GM12878 (cell line): ENCODE data around the gene KCNN1. TPM values are rescaled to one million over a fixed set of nuclear protein-coding genes. Genes with fewer than 3 reads are reported as not detected.

Source experiments
- CREB1 ChIP-seq: IDR thresholded peaks from 2 replicates; pipeline ENCODE4 v1.6.1; 2012; ENCODE audit warnings: low read depth, mild to moderate bottlenecking, inconsistent platforms
- E2F8 ChIP-seq: fragments of 450-650 bp; IDR thresholded peaks from 2 replicates; pipeline ENCODE4 v1.6.1; 2018; ENCODE audit warnings: mild to moderate bottlenecking, low read depth, moderate library complexity; ENCODE audit not compliant: partially characterized antibody
- EGR1 ChIP-seq, 2 experiments: IDR thresholded peaks; 1 replicate in 1 of 2; 2 replicates in 1 of 2; pipeline ENCODE4 v1.6.1; 2011 to 2012; ENCODE audit warnings: low read depth in 2 of 2, low read length in 2 of 2, borderline replicate concordance in 1 of 2, mild to moderate bottlenecking in 1 of 2, moderate library complexity in 1 of 2
- FOXK2 ChIP-seq: fragments of 450-650 bp; IDR thresholded peaks from 2 replicates; pipeline ENCODE4 v1.6.1; 2017; ENCODE audit warnings: mild to moderate bottlenecking, moderate library complexity
- HDAC6 ChIP-seq: fragments of 200-600 bp; sonication (generic); IDR thresholded peaks from one replicate; pipeline ENCODE4 v1.8.0; 2017; ENCODE audit warnings: antibody characterized with exemption; ENCODE audit not compliant: unreplicated experiment
- PML ChIP-seq: IDR thresholded peaks from 2 replicates; pipeline ENCODE4 v1.6.1; 2012; ENCODE audit warnings: low read length, inconsistent platforms
- TCF3 ChIP-seq: IDR thresholded peaks from 2 replicates; pipeline ENCODE4 v1.6.1; 2012; ENCODE audit warnings: low read depth, mild to moderate bottlenecking, low read length, borderline replicate concordance; ENCODE audit not compliant: insufficient read depth
- USF1 ChIP-seq: IDR thresholded peaks from 2 replicates; pipeline ENCODE4 v1.6.1; 2011; ENCODE audit warnings: borderline replicate concordance, low read depth, mild to moderate bottlenecking, moderate library complexity, mixed read lengths, low read length; ENCODE audit not compliant: insufficient read depth; ENCODE audit errors: extremely low read length
- ZBTB40 ChIP-seq: fragments of 450-650 bp; IDR thresholded peaks from 2 replicates; pipeline ENCODE4 v1.6.1; 2016; ENCODE audit warnings: mild to moderate bottlenecking, moderate library complexity, borderline replicate concordance
- polyA plus RNA-seq, 11 experiments: library from polyadenylated mRNA; depleted of rRNA in 4 of 11; unstranded in 6 of 11; stranded (reverse) in 5 of 11; fragments of >200 nt; fragmentation: Nextera tagmentation in 4 of 11; fragmentation: Illumina TruSeq in 1 of 11; extraction: Ambion mirVana in 4 of 11; extraction: Trizol in 1 of 11; gene quantifications; 1 replicate in 1 of 11; 2 replicates in 10 of 11; pipeline versions ENCODE4 v1.2.1 to v1.2.3, GENCODE V29; 2011 to 2016; ENCODE audit warnings: inconsistent platforms in 2 of 11, missing spikeins in 2 of 11, low read depth in 1 of 11
- total RNA-seq, 4 experiments: library from RNA; depleted of rRNA in 3 of 4; stranded (reverse); fragments of >200 nt in 3 of 4; fragmentation: Illumina TruSeq in 1 of 4; extraction: Trizol in 1 of 4; gene quantifications; 2 replicates each; pipeline versions ENCODE4 v1.2.1 to v1.2.3, GENCODE V29; 2013 to 2021
- TF ChIP-seq, protein P1 (sequence below): fragments of 450-650 bp; IDR thresholded peaks from 2 replicates; pipeline ENCODE4 v1.6.1; 2014; ENCODE audit warnings: mild to moderate bottlenecking
- TF ChIP-seq, protein P2 (sequence below): fragments of 450-650 bp; IDR thresholded peaks from 2 replicates; pipeline ENCODE4 v1.6.1; 2018; ENCODE audit warnings: borderline replicate concordance, mild to moderate bottlenecking; ENCODE audit not compliant: partially characterized antibody

Gene KCNN1
- total and polyA plus RNA-seq, 10 of the 15 experiments (the other 5 are each of a cell fraction or from before 2014, with no cell fraction given): 0.02 to 0.95 (median 0.16) TPM; not detected in 1

- TF ChIP-seq TCF3: 0 out of 2 replicates have a peak, but pooled peaks have one; percentile 27
- no peak for TF ChIP-seq FOXK2
- no peak for TF ChIP-seq PML
- TF ChIP-seq EGR1 (IDR thresholded peaks at IDR 0.05; ENCODE audit: borderline replicate concordance in 1 of 2, low read depth in 2 of 2, low read length in 2 of 2): no peak
- TF ChIP-seq CREB1: peak; percentile 100
- TF ChIP-seq ZBTB40: peak; percentile 62
- peak; percentile 90 for TF ChIP-seq USF1
- TF ChIP-seq, protein P1, sequence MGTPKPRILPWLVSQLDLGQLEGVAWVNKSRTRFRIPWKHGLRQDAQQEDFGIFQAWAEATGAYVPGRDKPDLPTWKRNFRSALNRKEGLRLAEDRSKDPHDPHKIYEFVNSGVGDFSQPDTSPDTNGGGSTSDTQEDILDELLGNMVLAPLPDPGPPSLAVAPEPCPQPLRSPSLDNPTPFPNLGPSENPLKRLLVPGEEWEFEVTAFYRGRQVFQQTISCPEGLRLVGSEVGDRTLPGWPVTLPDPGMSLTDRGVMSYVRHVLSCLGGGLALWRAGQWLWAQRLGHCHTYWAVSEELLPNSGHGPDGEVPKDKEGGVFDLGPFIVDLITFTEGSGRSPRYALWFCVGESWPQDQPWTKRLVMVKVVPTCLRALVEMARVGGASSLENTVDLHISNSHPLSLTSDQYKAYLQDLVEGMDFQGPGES: no peak
- TF ChIP-seq E2F8: peak; percentile 77
- TF ChIP-seq HDAC6: no peak
- TF ChIP-seq, protein P2, sequence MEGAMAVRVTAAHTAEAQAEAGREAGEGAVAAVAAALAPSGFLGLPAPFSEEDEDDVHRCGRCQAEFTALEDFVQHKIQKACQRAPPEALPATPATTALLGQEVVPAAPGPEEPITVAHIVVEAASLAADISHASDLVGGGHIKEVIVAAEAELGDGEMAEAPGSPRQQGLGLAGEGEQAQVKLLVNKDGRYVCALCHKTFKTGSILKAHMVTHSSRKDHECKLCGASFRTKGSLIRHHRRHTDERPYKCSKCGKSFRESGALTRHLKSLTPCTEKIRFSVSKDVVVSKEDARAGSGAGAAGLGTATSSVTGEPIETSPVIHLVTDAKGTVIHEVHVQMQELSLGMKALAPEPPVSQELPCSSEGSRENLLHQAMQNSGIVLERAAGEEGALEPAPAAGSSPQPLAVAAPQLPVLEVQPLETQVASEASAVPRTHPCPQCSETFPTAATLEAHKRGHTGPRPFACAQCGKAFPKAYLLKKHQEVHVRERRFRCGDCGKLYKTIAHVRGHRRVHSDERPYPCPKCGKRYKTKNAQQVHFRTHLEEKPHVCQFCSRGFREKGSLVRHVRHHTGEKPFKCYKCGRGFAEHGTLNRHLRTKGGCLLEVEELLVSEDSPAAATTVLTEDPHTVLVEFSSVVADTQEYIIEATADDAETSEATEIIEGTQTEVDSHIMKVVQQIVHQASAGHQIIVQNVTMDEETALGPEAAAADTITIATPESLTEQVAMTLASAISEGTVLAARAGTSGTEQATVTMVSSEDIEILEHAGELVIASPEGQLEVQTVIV: no peak
These were observed 34.2 kb upstream of the KCNN1 start, which contains the start of gene CCDC124 (continued) for GRCh38 chr19:17932485-17933338.
